IPS DF 4.7 (cell line): ENCODE measurements around the gene MAMSTR.

Experiments used
- DNase-seq: peaks from one replicate; pipeline ENCODE4 v3.0.0-alpha.2; 2013; ENCODE audit warnings: low spot score; ENCODE audit errors: extremely low read depth

MAMSTR gene

DNA sequence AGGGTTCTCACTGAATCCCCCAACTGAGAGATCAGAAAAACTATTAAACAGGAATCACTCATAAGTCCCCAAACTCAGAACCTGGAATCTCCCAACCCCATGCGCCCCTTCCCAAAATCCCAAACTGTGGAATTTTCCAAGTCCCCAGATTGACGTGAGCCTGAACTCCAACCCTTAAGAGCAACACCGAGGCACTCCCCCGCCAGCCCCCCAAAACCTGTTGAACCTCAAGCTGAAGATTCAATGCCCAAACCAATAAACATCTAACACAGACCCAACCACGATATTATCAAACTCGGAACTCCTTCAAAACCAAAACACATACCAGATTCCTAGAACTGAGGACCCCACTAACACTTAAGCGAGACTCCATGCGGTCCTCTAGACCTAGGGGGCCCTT lies 26.6 kb upstream of the MAMSTR start:
- DNase-seq: no peak

DNA sequence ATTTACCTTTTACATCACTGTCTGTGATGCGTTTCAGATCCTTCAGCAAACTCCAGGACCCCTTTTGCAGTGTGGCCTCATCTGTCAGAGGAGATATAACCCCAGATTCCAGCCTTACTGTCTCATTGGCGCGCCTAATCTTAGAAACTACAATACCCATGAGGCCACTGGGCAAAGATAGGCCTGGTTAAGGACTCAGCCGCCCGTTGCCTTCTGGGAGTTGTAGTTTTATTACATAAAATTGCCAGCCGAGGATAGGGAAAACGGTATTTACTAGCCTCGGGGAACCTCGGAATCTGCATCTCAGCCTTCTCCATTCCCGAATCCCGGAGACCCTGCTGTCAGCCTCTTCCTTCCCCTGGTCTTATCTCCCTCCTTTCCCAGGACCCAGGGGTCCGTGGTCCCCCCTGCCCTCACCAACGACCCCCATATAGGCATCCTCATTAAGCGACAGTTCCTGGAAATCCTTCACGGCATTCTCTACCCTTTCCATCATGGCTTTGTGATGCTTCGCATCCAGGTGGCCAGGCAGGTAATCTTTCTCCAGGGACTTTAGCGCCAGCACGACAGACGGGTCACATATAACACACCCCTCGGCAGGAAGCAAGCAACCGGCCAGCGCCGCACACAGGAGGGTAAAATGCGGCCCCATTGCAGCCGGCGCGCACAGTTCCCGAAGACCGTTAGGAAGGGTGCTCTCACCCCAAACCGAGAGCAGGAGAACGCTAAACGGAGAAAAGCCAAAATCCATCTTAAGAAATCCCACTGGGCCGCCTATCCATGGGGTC lies 25.9 kb upstream of the MAMSTR start:
- no peak for DNase-seq

DNA sequence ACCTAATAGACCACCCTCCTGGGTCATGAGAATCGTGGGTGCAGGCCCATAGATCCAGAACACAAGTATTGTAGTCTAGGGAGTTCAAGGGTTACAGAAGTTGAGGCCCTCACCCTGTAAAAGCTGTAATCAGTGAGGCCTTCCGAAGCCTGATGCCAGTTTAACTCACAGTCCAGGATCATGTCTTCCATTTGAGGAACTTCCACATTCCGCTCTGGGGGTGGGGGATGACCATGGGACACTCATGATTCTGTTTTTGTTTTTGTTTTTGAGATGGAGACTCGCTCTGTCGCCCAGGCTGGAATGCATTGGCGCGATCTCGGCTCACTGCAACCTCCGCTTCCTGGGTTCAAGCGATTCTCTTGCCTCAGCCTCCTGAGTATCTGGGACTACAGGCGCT lies 22.6 kb upstream of the MAMSTR start:
- DNase-seq: no peak

DNA sequence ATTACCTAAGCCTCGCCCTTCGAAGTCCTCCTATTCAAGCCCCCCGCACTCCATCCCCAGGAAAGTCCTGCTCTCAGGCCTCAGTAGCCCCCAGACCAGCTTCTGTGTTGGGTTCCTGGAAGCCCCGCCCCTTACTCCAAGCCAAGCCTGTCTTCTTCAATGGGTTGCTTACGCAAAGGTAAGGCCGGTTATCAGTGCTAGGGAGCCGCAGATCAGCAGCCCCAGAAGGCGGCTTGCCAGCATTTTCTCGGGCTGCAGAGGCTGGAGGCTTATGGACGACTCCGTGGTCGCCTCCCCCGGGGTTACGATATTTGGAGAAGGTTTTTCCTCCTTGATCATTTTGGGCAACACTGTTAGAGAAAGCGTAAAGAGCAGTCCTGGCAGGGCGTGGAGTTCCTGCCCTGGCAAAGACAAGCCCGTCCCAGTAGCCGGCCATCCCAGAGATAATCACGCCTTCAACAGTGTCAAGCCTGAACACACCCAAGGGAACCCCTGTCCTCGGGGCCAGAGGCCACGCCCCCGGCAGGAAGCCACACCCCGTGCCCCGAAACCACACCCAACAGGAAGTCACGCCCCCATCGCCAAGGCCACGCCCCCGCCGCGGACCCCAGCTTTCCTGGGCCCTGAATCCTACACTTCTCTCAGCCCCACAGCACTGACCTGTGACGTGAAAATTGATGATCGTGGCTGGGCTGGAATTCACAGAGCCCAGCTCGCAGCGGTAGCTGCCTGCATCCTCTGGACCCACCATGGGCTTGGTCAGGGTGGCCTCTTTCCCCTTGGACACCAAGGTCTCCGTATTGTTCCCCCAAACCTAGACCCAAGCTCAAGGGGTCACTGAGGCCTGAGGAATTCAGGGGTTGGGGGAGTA lies 21.8 kb upstream of the MAMSTR start:
- no peak for DNase-seq

DNA sequence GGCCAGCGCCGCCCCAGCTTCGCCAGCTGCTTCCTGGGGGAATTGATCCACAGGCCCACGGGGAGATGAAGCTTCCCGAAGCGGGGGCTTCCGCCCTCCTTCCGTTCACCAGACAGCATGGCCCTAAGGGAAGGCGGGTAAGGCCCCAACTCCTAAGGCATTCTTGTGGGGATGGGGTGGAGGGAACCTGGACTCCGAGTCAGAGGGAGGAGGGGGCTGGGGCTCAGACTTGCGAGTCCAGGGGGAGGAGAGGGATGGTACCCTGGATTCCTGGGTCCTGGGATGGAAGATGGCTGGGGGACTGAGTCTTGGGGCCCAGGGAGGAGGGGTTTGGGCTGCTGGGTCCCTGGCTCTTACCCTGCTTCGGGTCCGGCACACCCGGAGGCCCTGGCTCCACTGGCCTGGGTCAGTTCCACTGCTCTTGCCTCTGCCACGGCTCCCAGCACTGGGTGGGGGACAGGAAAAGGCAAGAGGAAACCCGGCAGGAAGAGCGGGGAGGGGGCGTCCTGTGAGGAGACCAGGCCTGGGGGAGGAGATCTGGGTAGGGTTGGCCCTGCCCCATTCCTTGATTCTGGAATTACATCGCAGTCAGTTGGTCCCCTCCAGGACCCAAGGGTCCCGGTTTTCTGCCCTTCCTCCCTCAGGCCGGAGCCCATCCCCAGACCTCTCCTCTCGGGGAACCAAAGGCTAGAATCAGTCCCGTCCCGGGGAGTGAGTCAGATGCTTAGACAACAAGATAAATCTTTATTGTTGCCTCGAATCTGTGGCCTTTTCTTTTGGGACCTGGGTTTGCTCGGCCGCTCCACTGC lies 20.8 kb upstream of the MAMSTR start, which contains the start of gene RASIP1:
Gene RASIP1, minus strand, starts transcription at position 447 of the 809 bp plus-strand sequence. Its CDS starts 328 bp downstream, at position 119.
- no peak for DNase-seq

DNA sequence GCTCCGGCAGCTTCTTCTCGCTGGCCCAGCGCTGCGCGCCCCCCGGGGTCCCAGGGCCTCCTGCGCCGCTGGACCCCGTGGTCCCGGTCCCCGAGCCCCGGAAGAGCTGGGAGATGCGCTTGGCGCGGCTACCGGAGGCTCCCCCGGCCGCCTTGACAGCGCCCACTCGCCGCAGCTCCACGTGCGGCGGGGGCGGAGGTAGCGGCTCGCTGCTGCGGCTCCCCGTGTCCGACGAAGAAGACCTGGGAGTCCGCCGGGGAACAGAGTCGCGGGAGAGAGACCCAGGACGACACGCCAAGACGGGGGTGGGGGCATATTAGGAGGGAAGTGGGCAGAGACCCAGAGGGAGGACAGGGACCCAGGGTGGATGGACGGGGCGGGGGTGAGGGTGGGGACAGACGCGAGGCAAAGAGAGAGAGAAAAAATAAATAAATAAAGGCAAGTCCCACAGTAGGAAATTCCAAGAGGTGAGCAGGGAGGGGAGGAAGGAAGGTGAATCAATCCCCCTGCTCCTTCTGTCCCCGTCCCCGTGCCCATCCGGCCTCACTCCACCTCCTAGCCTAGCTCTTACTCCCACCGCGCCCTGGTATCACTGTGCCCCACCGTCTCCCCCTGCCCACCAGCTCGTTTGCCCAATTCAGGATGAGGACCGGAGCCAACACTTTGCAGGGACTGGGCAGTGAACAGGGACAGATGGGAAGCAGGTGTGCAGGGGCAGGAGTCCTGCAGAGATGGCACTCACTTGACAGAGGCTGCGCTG lies 20.1 kb upstream of the MAMSTR start:
- DNase-seq: no peak

DNA sequence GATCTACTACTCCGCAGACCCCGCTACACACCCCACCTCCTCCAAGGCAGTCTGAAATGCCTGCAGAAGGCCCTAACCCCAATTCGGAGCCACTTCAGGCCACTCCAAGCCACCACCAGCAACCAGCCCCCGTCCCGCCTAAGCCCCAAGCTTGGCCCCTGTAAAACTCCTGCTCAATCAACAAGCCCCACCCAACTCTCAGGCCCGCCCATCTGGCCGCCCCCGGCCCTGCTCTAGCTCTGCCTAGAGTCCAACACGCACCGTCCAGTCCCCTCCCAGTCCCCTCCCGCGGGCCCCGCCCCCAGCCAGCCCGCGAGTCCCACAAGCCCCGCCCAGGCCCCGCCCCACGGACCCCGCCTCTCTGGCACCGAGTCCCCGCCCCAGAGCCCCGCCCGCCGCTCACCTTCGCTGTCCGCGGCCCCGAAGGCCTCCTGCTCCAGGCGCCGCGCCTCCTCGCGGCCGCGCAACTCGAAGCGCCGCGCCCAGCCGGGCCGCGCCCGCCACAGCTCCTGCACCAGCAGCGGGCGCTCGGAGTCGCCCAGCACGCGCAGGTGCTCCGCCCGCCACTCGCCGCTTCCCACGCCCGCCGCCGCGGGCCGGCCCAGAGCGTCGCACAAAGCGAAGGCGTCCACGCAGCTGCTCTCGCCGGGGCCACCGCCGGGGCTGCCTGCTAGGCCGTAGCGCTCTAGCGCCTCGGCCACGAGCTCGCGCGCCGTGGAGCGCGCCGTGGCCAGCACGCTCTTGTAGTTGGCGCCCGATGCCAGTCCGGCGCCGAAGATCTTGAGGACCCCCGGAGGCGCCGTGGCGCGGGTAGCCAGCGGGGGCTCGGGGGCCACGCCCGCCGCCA lies 19.3 kb upstream of the MAMSTR start:
- no peak for DNase-seq

DNA sequence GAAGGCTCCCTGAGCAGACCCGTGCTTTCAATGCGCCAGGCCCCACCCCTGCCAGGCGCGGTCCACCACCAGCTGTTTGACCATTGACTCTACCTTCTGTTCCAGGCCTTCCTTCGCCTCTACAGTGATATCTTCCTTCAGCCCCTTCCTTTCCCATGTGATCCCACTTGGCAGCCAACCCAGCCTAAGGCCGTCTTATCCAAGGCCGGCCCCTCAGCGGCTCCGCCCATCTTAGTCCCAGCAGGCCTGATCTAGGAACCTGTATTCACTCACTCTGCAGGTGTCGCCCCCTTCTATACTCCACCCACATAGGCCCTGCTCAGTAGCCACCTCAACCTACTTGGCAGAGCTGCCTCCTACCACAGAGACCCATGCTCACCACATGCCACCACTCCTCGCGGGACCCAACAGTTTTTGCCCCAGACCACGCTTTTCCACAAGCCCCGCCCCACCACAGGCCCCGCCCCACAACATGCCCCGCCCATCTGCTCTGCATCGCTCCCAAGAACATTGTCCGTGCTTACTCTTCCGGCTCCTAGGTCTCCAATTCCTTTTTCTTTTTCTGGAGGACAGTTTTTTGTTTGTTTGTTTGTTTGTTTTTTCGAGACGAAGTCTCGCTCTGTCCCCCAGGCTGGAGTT lies 18.0 kb upstream of the MAMSTR start:
- no peak for DNase-seq

DNA sequence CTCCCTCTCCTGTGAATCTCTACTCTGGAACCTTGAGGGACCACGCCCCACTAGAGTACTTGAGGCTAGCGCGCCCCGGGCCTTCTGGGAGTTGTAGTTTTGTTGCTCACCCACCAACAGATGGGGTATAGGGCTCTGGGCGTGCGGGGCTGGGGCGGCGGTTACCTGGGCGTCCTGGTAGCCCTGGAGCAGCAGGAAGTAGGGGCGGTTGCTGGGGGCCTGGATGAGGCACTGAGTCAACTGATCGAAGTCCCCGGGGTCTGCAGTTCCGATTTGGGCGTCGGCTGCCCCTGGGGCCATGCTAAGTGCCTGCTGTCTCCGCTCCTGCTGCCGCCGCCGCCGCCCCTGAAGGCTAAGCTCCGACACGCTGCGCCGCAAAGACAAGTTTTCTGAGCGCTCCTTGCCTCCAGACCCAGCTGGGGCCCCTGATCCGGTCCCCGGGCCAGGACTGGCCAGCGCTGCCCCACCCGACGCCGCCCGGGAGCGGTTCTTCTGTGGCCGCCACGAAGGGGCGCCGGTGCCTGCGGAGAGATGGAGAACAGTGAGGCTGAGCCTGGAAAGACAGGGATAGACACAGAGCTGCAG lies 15.6 kb upstream of the MAMSTR start:
- DNase-seq: no peak

DNA sequence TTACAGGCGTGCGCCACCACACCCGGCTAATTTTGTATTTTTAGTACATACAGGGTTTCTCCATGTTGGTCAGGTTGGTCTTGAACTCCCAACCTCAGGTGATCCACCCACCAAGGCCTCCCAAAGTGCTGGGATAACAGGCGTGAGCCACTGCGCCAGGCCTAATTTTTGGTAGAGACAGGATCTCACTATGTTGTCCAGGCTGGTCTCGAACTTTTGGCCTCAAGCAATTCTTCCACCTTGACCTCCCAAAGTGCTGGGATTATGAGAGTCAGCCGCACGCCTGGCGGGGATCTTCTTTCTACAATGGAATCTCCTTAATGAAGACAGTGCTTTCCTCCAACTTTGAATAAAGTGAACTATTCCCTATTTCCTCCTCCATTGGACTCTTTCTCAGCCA lies 15.1 kb upstream of the MAMSTR start:
- no peak for DNase-seq

DNA sequence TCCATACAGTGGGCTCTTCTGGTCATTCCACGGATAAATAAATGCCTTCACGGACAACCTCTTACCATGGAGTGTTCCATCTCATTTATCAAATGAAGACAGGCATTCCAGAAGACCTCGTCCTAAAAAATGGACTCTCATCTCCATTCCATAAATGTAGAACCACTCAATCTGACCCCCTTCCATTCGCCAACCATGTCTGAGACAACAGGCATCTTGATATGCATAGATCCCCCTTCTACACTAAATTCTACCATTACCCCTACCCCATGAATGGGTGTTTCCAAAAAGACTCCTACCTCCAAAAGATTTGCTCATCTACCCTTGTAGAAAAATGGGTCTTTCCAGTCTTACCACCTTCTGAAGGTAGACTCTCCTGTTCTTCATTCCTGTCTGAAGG lies 11.9 kb upstream of the MAMSTR start:
- no peak for DNase-seq

DNA sequence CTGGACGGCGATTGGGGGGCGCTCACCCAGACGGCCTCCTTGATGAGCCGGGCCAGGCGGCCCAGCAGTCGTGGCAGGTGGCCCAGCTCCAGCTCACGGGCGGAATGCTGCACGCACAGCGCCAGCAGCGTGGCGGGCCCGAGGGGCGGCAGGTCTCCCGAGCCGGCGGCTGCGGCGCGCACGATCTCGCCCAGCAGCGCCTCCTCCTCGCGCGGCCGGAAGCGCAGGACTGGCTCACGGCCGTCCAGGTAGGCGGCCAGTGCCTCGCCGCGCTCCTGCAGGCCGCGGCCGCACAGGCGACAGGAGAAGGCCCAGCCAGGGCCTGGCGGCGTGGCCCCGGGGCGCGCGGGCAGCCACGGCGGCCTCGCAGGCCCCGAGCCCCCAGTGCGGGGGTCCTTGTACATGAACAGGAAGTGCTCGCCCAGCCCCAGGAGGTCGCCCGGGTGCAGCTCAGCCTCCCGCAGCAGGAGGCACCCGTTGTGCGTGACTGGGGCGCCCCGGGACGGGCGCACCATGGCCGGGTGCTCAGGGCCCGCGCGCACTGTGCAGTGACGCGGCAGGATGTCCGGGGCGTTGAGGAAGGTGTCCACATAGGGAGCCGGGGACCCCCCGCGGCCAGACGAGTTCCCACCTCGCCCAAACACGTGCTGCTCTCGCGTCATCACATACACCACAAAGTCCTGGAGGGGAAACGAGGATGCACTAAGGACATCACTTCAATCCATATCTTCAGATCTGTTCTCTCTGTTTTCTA lies 9.6 kb upstream of the MAMSTR start:
- DNase-seq: no peak

DNA sequence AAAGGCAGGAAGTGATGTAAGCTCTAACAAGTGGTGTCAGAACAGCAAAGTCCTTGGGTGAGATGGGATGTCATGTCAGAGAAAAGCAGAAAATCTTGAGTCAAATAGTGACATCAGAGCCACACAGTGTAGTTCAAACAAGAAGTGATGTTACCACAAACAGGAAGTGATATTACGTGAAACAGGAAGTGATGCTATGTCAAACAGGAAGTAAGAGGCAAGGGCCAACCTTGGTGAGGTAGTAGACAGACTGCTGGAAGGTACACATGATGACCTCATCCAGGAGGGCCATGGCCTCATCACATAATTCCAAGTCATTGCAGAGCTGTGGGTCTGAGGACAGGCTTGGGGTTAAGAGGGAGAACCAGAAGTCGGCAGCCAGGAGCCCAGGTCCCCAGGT lies 7.0 kb upstream of the MAMSTR start:
- DNase-seq: no peak

DNA sequence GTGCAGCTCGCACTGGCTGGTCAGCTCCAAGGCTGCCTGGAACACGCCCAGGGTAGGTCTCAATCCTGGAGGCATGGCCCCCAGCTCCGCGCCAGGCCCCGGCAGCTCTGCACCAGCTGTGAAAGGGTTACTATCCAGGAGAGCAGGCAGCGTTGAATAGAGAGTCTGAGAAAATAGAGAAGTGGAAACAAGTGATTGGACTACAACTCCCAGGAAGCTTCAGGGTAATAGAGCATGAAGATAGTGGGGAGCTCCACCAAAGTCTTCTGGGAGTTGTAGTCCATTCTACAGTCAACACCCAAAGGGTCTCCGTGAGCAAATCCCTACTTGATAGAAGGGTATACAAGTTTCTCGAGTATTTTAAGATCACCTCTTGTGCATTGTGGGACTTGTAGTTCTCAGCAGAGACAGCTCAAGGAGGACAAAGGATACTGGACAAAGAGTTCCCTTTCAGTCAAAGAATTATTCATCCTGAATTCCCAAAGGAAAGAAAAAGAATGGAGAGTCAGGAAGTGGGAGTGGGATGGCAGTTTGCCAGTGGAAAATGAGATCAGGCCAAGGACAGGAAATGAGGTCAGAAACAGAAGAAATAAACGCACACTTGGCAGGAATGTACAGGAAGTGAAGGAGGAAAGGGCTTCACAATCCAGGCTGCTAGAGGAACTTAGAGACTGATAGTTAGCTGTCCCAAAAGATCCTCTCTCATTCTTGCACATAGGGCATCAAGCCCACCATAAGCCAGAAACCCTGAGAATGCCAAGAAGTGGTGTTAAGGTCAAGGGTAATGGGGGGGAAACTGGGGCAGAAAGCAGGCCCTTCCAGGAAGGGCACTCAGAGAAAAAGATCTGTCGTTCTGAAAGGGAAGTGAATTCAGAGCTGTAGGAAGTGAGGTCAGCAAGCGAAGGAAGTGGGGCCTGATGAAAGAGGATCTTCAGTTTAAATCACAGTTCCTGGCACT lies 5.5 kb upstream of the MAMSTR start:
- no peak for DNase-seq

DNA sequence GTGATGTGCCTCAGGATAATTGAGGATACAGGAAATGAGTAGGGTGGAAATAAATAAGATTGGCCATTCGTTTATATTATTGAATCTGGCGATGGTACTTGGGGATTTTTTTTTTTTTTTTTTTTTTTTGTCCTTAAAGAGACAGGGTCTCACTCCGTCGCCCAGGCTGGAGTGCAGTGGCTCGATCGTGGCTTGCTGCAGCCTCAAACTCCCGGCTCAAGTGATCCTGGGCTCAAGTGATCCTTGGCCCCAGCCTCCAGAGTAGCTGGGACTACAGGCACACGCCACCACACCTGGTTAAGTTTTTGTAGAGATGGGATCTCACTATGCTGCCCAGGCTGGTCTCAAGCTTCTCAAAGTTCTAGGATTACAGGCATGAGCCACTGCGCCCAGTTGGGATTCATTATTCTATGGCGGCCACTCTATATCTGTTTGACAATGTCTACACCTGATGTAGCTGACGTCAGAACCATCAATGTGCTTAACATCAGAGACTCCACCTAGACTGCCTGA lies 2.7 kb upstream of the MAMSTR start:
- no peak for DNase-seq

DNA sequence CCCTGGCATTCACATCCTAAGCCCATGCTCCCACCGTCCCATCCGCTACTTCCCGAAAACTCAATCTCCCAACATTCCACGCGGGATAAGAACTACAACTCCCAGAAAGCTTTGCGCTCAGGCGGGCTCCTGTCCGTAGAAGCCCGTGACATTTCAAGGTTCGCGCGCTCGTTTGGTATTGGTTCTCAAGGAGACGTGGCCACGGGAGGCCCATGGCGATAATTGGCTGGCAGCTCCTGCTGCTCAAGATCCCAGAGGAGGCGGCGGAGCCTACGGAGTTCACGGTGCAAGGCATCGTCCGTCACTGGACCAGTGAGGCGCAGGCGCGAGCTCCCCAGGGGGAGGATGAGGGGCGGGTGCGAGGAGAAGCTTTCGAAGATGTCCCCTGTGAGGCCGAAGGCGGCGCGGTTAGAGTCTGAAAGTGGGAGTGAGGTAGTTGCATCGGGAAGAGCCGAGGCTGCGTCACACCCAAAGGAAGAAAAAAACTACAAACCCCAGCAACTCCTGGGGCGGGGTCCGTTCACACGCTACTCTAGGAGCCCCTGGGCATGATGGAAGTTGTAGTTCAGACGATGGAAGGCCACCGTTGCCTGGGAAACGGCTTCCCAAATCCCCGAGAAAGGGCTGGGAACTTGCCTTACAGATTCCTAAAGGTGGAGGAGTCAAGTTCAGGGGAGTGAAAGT lies 1.2 kb upstream of the MAMSTR start:
- DNase-seq: no peak

DNA sequence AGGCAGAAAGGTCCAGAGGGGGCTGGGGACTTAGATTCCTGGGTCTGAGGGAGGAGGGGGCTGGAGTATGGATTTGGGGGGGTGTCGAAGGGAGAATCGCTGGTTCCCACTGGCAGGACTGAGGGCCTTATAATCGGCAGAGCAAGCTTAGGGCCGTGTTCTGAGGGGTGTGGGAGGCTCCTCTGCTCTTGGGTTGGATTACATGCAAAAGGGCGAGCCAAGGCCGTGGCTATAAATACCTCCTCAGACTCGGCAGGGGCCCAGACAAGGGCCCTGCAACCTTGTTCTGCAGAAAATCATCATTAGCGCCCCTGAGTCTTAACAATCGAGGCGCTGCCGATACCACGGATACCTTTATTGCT lies 707 bp upstream of the MAMSTR start:
- DNase-seq: no peak
